Fibroblast of lung (primary cell): ENCODE data around the gene PIK3CA. TPM values are rescaled to one million over a fixed set of nuclear protein-coding genes. Genes with fewer than 3 reads are reported as not detected.
"Not testable (repeated sequence)": the region's sequence is repeated elsewhere in the genome, so short reads cannot be mapped to it uniquely, and the experiment has no call there.

ENCODE experiments used
- DNase-seq, 2 donors: peaks; one replicate each; pipeline versions ENCODE4 v3.0.0 to v3.0.0-alpha.2; 2010; ENCODE audit warnings: low read depth in 2 of 2
- H2AFZ ChIP-seq: 2 replicates; pipeline ENCODE4 v1.5.1; 2012; ENCODE audit warnings: low read length, control low read depth, inconsistent platforms
- H3K27ac ChIP-seq: 2 replicates; pipeline ENCODE4 v1.5.1; 2011; ENCODE audit warnings: low read length, control low read depth; ENCODE audit not compliant: insufficient read depth
- H3K27me3 ChIP-seq: 2 replicates; pipeline ENCODE4 v1.5.1; 2011; ENCODE audit warnings: mild to moderate bottlenecking, low read length; ENCODE audit not compliant: control insufficient read depth, insufficient read depth
- H3K36me3 ChIP-seq: 2 replicates; pipeline ENCODE4 v1.5.1; 2011; ENCODE audit warnings: low read length; ENCODE audit not compliant: control insufficient read depth, insufficient read depth
- H3K4me1 ChIP-seq: 2 replicates; pipeline ENCODE4 v1.5.1; 2011; ENCODE audit warnings: low read length; ENCODE audit not compliant: control insufficient read depth, insufficient read depth; ENCODE audit errors: extremely low read depth
- H3K4me2 ChIP-seq: 2 replicates; pipeline ENCODE4 v1.5.1; 2011; ENCODE audit warnings: low read length, control low read depth; ENCODE audit not compliant: insufficient read depth; ENCODE audit errors: extremely low read depth
- H3K4me3 ChIP-seq, 4 experiments: fragments of 200-600 bp in 1 of 4; sonication (generic) in 1 of 4; replicated peaks in 1 of 4; 2 replicates each; pipeline ENCODE4 v1.5.1; 2011 to 2016; ENCODE audit warnings: low read length in 4 of 4, low read depth in 3 of 4, mild to moderate bottlenecking in 3 of 4, control low read depth in 2 of 4, inconsistent platforms in 1 of 4, mixed read lengths in 1 of 4; ENCODE audit not compliant: insufficient read depth in 1 of 4; ENCODE audit errors: control extremely low read depth in 1 of 4
- H3K79me2 ChIP-seq: 2 replicates; pipeline ENCODE4 v1.5.1; 2012; ENCODE audit warnings: mild to moderate bottlenecking, low read length, inconsistent platforms; ENCODE audit not compliant: control insufficient read depth, insufficient read depth
- H3K9ac ChIP-seq: 2 replicates; pipeline ENCODE4 v1.5.1; 2011; ENCODE audit warnings: mild to moderate bottlenecking, low read length, control low read depth; ENCODE audit not compliant: insufficient read depth
- H3K9me3 ChIP-seq: 2 replicates; pipeline ENCODE4 v1.5.1; 2012; ENCODE audit warnings: low read depth, low read length; ENCODE audit not compliant: control insufficient read depth, insufficient read depth
- H4K20me1 ChIP-seq: 2 replicates; pipeline ENCODE4 v1.5.1; 2011; ENCODE audit warnings: low read length; ENCODE audit not compliant: control insufficient read depth, insufficient read depth; ENCODE audit errors: extremely low read depth
- EZH2 ChIP-seq: IDR thresholded peaks from 2 replicates; pipeline ENCODE4 v1.5.1; 2012; ENCODE audit warnings: low read length, control low read depth, mild to moderate bottlenecking; ENCODE audit errors: missing control alignments
- polyA plus RNA-seq, 2 donors: library from polyadenylated mRNA; depleted of rRNA in 1 of 2; stranded (reverse) in 1 of 2; unstranded in 1 of 2; fragments of >200 nt; gene quantifications; 2 replicates each; pipeline ENCODE4 v1.2.1, GENCODE V29; 2011 to 2012; ENCODE audit warnings: missing spikeins in 1 of 2
- total RNA-seq: library from RNA; depleted of rRNA; stranded (reverse); fragments of >200 nt; gene quantifications from 2 replicates; pipeline ENCODE4 v1.2.1, GENCODE V29; 2014
- TF ChIP-seq, protein P1 (sequence below), 2 donors: IDR thresholded peaks in 1 of 2; conservative IDR thresholded peaks in 1 of 2; 1 replicate in 1 of 2; 2 replicates in 1 of 2; pipeline ENCODE4 v1.5.1; 2011 to 2012; ENCODE audit warnings: low read length in 2 of 2, control low read depth in 1 of 2, inconsistent platforms in 1 of 2, low read depth in 1 of 2, mild to moderate bottlenecking in 1 of 2

Gene PIK3CA
- total and polyA plus RNA-seq, 2 donors (not counting 1 experiment from before 2014, with no cell fraction given), result 20.8 to 28.9 TPM

DNA sequence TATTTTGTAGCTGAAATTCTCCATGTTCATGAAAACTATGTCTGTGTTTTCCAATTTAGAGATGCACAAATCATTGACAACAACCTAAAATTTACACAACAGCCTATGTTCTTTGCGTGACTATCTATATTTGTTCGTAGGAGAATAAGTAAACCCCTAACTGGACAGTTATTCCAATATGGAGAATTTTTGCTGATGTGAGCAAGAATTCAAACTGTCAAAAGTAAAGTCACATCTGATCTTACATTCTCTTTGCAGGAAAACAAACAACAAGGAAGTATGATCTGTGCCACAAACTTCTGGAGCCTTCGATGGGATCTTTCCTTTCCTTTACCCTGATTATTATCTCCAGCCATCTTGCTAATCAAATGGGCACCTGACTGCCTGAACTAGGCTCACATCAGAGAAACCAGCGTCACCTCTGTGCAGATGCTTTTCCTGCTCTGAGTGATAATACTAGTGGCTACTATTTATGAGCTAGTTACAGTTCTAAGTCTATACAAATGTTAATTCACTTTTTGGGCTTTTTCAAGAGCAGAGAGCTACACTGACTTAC lies 121.1 kb downstream of the PIK3CA start:
- TF ChIP-seq, protein P1, sequence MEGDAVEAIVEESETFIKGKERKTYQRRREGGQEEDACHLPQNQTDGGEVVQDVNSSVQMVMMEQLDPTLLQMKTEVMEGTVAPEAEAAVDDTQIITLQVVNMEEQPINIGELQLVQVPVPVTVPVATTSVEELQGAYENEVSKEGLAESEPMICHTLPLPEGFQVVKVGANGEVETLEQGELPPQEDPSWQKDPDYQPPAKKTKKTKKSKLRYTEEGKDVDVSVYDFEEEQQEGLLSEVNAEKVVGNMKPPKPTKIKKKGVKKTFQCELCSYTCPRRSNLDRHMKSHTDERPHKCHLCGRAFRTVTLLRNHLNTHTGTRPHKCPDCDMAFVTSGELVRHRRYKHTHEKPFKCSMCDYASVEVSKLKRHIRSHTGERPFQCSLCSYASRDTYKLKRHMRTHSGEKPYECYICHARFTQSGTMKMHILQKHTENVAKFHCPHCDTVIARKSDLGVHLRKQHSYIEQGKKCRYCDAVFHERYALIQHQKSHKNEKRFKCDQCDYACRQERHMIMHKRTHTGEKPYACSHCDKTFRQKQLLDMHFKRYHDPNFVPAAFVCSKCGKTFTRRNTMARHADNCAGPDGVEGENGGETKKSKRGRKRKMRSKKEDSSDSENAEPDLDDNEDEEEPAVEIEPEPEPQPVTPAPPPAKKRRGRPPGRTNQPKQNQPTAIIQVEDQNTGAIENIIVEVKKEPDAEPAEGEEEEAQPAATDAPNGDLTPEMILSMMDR (conservative IDR thresholded peaks at IDR 0.05 in 1 of 2, IDR thresholded peaks at IDR 0.05 in 1 of 2; ENCODE audit: low read depth in 1 of 2, low read length in 2 of 2), result no peak
- no peak for TF ChIP-seq EZH2

DNA sequence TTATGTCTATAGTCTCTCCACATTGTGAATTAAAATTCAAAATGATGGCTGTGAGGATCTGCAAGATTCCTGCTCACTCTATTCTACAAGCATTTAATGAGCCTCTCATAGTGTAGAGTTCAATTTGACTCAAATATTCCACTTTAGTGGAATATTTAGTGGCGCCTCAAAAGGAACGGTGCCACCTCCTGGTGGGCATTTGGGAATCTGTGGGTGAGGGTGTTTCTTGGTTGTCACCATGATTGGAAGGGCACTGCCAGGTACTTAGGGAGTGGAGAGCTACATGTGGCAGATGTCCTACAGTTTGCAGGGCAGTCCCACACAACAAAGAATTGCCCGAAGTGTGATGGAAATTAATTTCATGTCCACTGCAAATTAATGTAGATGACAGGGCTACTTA lies 124.2 kb downstream of the PIK3CA start:
- no peak overlapping the region for H3K9ac ChIP-seq
- H3K27me3 ChIP-seq, result no peaks in the 10 kb centered on the region
- TF ChIP-seq EZH2, result no peak
- TF ChIP-seq, protein P1 (conservative IDR thresholded peaks at IDR 0.05 in 1 of 2, IDR thresholded peaks at IDR 0.05 in 1 of 2; ENCODE audit: low read depth in 1 of 2, low read length in 2 of 2), result peak; percentile 31 to 50
- no peaks in the 10 kb centered on the region for H3K79me2 ChIP-seq
- no peak overlapping the region for H3K4me2 ChIP-seq
- no peak overlapping the region for H3K27ac ChIP-seq
- H2AFZ ChIP-seq, result no peak overlapping the region
- no peaks in the 10 kb centered on the region for H3K36me3 ChIP-seq
- no peaks in the 10 kb centered on the region for H3K9me3 ChIP-seq
- no peak overlapping the region for H3K4me3 ChIP-seq
- H4K20me1 ChIP-seq, result no peaks in the 10 kb centered on the region
- peak in 1 of 2 donors; percentile 45 for DNase-seq
- no peaks in the 10 kb centered on the region for H3K4me1 ChIP-seq

More for the DNA sequence above, 121.1 kb downstream of the PIK3CA start:
- Histone ChIP-seq H3K79me2 (no peaks in the 10 kb centered on the region), H3K4me1 (no peaks in the 10 kb centered on the region), H4K20me1 (no peaks in the 10 kb centered on the region), H3K4me3 (no peak overlapping the region), H3K27ac (no peak overlapping the region), H3K9me3 (no peaks in the 10 kb centered on the region), H3K36me3 (no peaks in the 10 kb centered on the region), H2AFZ (no peak overlapping the region), H3K4me2 (no peak overlapping the region), H3K27me3 (no peaks in the 10 kb centered on the region), H3K9ac (no peak overlapping the region)
- no peak for DNase-seq

DNA sequence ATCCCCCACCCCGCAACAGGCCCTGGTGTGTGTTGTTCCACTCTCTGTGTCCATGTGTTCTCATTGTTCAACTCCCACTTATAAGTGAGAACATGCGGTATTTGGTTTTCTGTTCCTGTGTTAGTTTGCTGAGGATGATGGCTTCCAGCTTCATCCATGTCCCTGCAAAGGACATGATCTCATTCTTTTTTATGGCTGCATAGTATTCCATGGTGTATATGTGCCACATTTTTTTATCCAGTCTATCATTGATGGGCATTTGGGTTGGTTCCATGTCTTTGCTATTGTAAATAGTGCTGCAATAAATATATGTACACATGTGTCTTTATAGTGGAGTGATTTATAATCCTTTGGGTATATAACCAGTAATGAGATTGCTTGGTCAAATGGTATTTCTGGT lies 126.3 kb downstream of the PIK3CA start:
- H3K9ac ChIP-seq, DNase-seq, H4K20me1 ChIP-seq, H3K27me3 ChIP-seq, H3K36me3 ChIP-seq, H3K4me3 ChIP-seq, H3K9me3 ChIP-seq, H3K79me2 ChIP-seq, H3K4me1 ChIP-seq, H2AFZ ChIP-seq, H3K4me2 ChIP-seq, H3K27ac ChIP-seq: not testable (repeated sequence)
